Neural progenitor cell (in vitro differentiated cells): ENCODE data around the gene NCKIPSD. TPM values are rescaled to one million over a fixed set of nuclear protein-coding genes. Genes with fewer than 3 reads are reported as not detected.

Experiments used
- DNase-seq: peaks from one replicate; pipeline ENCODE4 v3.0.0-alpha.2; 2016; ENCODE audit warnings: low spot score
- H2AFZ ChIP-seq: fragments of 200-600 bp; sonication (generic); replicated peaks from 2 replicates; pipeline ENCODE4 v1.6.1; 2016; ENCODE audit warnings: antibody characterized with exemption
- H3F3A ChIP-seq: fragments of 200-600 bp; sonication (generic); 2 replicates; pipeline ENCODE4 v1.6.1; 2016; ENCODE audit warnings: antibody characterized with exemption, low read depth
- H3K27ac ChIP-seq: fragments of 200-600 bp; sonication (generic); 2 replicates; pipeline ENCODE4 v1.5.1; 2016; ENCODE audit warnings: mild to moderate bottlenecking
- H3K27me3 ChIP-seq: fragments of 200-600 bp; sonication (generic); 2 replicates; pipeline ENCODE4 v1.6.1; 2016; ENCODE audit warnings: mild to moderate bottlenecking, moderate library complexity
- H3K36me3 ChIP-seq: fragments of 200-600 bp; sonication (generic); 2 replicates; pipeline ENCODE4 v1.5.1; 2016
- H3K4me1 ChIP-seq: fragments of 200-600 bp; sonication (generic); 2 replicates; pipeline ENCODE4 v1.6.1; 2016; ENCODE audit warnings: mixed run types
- H3K4me2 ChIP-seq: fragments of 200-600 bp; sonication (generic); 2 replicates; pipeline ENCODE4 v1.6.1; 2016
- H3K4me3 ChIP-seq: fragments of 200-600 bp; sonication (generic); 2 replicates; pipeline ENCODE4 v1.5.1; 2016
- H3K79me2 ChIP-seq: fragments of 200-600 bp; sonication (generic); 2 replicates; pipeline ENCODE4 v1.6.1; 2016; ENCODE audit warnings: low read depth
- H3K9ac ChIP-seq: fragments of 200-600 bp; sonication (generic); 2 replicates; pipeline ENCODE4 v1.6.1; 2016
- H3K9me3 ChIP-seq: fragments of 200-600 bp; sonication (generic); 2 replicates; pipeline ENCODE4 v1.5.1; 2016; ENCODE audit warnings: low read depth
- H4K20me1 ChIP-seq: fragments of 200-600 bp; sonication (generic); 2 replicates; pipeline ENCODE4 v1.6.1; 2016; ENCODE audit warnings: low read depth
- H3K27ac Mint-ChIP-seq: 3 replicates; pipeline ENCODE4 v1.8.0; 2021; ENCODE audit warnings: mixed read lengths
- H3K27me3 Mint-ChIP-seq: 2 replicates; pipeline ENCODE4 v1.8.0; 2022; ENCODE audit warnings: low read depth, mild to moderate bottlenecking, inconsistent platforms, moderate library complexity, mixed read lengths; ENCODE audit not compliant: insufficient read depth
- H3K36me3 Mint-ChIP-seq: 3 replicates; pipeline ENCODE4 v1.8.0; 2021; ENCODE audit warnings: mixed read lengths
- H3K4me1 Mint-ChIP-seq: 3 replicates; pipeline ENCODE4 v1.8.0; 2021; ENCODE audit warnings: mixed read lengths
- H3K4me3 Mint-ChIP-seq: 3 replicates; pipeline ENCODE4 v1.8.0; 2021; ENCODE audit warnings: mild to moderate bottlenecking, moderate library complexity, mixed read lengths
- H3K9me3 Mint-ChIP-seq: 3 replicates; pipeline ENCODE4 v1.8.0; 2020; ENCODE audit warnings: mixed read lengths
- EZH2 ChIP-seq: fragments of 200-600 bp; sonication (generic); IDR thresholded peaks from 2 replicates; pipeline ENCODE4 v1.6.1; 2017; ENCODE audit warnings: antibody characterized with exemption, mild to moderate bottlenecking, moderate library complexity
- EZH2phosphoT487 ChIP-seq: fragments of 200-600 bp; sonication (generic); IDR thresholded peaks from 2 replicates; pipeline ENCODE4 v1.6.1; 2017; ENCODE audit warnings: antibody characterized with exemption
- total RNA-seq: library from RNA; depleted of rRNA; stranded (reverse); fragments of >200 nt; gene quantifications from 2 replicates; pipeline ENCODE4 v1.2.3, GENCODE V29; 2015; ENCODE audit warnings: low replicate concordance
- TF ChIP-seq, protein P1 (sequence below): fragments of 200-600 bp; sonication (generic); IDR thresholded peaks from 2 replicates; pipeline ENCODE4 v1.5.1; 2017; ENCODE audit warnings: antibody characterized with exemption, mild to moderate bottlenecking

The NCKIPSD gene
- total RNA-seq, 1 donor from 2014 or later: 32.8 TPM

GRCh38 chr3:48641396-48641795 is 44.3 kb downstream of the NCKIPSD start:
- H3K27ac Mint-ChIP-seq: no peak overlapping the region
- Histone ChIP-seq H3K27ac (no peak overlapping the region), H2AFZ (no peak overlapping the region), H3K27me3 (no peaks in the 10 kb centered on the region), H3K4me3 (no peak overlapping the region), H3K79me2 (no peaks in the 10 kb centered on the region), H3K9ac (no peak overlapping the region), H4K20me1 (no peaks in the 10 kb centered on the region), H3K36me3 (no peaks in the 10 kb centered on the region), H3K4me2 (no peak overlapping the region), H3K9me3 (no peaks in the 10 kb centered on the region), H3K4me1 (peaks cover 6% of the 10 kb centered on the region), H3F3A (peaks cover 3% of the 10 kb centered on the region)
- H3K4me3 Mint-ChIP-seq: no peak overlapping the region
- H3K27me3 Mint-ChIP-seq: peaks cover 7% of the 10 kb centered on the region
- H3K4me1 Mint-ChIP-seq: peaks cover 9% of the 10 kb centered on the region
- TF ChIP-seq EZH2: no peak
- no peak for TF ChIP-seq EZH2phosphoT487
- TF ChIP-seq, protein P1, sequence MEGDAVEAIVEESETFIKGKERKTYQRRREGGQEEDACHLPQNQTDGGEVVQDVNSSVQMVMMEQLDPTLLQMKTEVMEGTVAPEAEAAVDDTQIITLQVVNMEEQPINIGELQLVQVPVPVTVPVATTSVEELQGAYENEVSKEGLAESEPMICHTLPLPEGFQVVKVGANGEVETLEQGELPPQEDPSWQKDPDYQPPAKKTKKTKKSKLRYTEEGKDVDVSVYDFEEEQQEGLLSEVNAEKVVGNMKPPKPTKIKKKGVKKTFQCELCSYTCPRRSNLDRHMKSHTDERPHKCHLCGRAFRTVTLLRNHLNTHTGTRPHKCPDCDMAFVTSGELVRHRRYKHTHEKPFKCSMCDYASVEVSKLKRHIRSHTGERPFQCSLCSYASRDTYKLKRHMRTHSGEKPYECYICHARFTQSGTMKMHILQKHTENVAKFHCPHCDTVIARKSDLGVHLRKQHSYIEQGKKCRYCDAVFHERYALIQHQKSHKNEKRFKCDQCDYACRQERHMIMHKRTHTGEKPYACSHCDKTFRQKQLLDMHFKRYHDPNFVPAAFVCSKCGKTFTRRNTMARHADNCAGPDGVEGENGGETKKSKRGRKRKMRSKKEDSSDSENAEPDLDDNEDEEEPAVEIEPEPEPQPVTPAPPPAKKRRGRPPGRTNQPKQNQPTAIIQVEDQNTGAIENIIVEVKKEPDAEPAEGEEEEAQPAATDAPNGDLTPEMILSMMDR: no peak
- H3K36me3 Mint-ChIP-seq: peaks cover 7% of the 10 kb centered on the region
- no peaks in the 10 kb centered on the region for H3K9me3 Mint-ChIP-seq
- no peak for DNase-seq

DNA sequence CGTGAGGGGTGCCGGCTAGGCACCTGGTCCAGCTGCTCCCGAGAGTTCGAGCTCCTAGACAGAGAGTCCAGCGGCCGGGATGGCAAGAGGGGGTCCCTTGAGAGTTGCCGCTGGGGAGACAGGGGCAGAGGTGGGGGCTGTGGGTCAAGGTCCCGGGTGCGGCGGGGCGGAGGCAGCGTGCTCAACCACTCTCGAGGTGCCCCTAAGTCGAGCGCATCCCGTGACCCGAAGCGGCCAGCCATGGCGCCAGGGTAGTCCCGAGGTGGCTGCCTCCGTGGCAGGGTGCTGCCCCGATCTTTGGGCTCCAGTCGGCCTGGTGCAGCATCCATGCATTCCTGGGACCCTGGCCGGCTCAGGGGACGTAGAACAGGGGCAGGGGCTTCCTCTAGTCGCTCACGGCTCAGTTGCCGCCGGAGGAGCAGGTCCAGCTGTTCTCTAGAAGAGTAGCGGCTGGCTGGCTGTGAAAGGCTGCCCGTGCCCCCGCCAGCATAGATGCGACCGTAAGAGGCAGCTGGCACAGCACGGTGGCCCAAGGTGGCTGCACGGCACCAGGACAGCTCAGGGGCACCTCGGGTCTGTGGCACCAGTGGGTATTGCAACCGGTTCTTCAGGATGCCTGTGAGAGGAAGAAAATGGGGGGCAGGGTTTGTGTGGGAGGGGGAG is 45.6 kb downstream of the NCKIPSD start:
- Mint-ChIP-seq H3K9me3 (no peaks in the 10 kb centered on the region), H3K4me3 (no peak overlapping the region), H3K27ac (no peak overlapping the region), H3K4me1 (peaks cover 13% of the 10 kb centered on the region), H3K27me3 (peaks cover 9% of the 10 kb centered on the region), H3K36me3 (peaks cover 7% of the 10 kb centered on the region)
- TF ChIP-seq EZH2phosphoT487 (no peak), EZH2 (no peak)
- TF ChIP-seq, protein P1: no peak
- H3F3A ChIP-seq: peaks cover 14% of the 10 kb centered on the region
- no peak overlapping the region for H3K4me2 ChIP-seq
- H3K9me3 ChIP-seq: no peaks in the 10 kb centered on the region
- no peak overlapping the region for H3K4me3 ChIP-seq
- no peak for DNase-seq
- no peaks in the 10 kb centered on the region for H3K36me3 ChIP-seq
- no peaks in the 10 kb centered on the region for H3K79me2 ChIP-seq
- H3K27ac ChIP-seq: no peak overlapping the region
- H3K27me3 ChIP-seq: no peaks in the 10 kb centered on the region
- no peak overlapping the region for H2AFZ ChIP-seq
- H4K20me1 ChIP-seq: no peaks in the 10 kb centered on the region
- H3K9ac ChIP-seq: no peak overlapping the region
- H3K4me1 ChIP-seq: peaks cover 11% of the 10 kb centered on the region

DNA sequence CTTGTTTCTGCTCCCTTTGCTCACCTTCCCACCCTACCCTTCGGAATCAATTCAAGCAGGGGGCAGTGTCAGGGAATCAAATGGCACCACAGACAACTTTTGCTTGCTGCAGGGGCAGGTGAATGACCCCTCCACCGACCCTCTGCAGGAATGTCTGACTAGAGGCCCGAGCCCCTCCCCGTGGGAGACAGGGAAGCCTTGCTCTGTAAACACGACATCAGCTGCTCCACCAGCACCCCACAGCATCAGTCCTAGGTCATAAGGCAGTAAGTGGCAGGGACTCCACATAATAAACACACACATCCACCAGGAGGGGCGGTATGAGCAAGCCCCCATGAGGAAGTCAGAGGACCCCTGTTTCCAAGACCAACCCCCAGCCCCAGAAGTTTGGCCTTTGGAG is 48.4 kb downstream of the NCKIPSD start:
- TF ChIP-seq EZH2 (no peak), EZH2phosphoT487 (no peak)
- TF ChIP-seq, protein P1: no peak
- Histone ChIP-seq H3K27me3 (no peaks in the 10 kb centered on the region), H3K79me2 (peaks cover 14% of the 10 kb centered on the region), H3K27ac (no peak overlapping the region), H4K20me1 (peaks cover 22% of the 10 kb centered on the region), H3K9ac (no peak overlapping the region), H3K4me1 (peaks cover 18% of the 10 kb centered on the region), H3K4me3 (no peak overlapping the region), H2AFZ (no peak overlapping the region), H3K36me3 (no peaks in the 10 kb centered on the region), H3F3A (peaks cover 21% of the 10 kb centered on the region), H3K9me3 (no peaks in the 10 kb centered on the region), H3K4me2 (no peak overlapping the region)
- Mint-ChIP-seq H3K9me3 (no peaks in the 10 kb centered on the region), H3K4me3 (peak overlapping the region; percentile 90), H3K27me3 (peaks cover 7% of the 10 kb centered on the region), H3K27ac (no peak overlapping the region), H3K36me3 (peaks cover 7% of the 10 kb centered on the region), H3K4me1 (peaks cover 20% of the 10 kb centered on the region)
- no peak for DNase-seq
